Upper lobe of left lung (tissue), 4 donors: Measurements from ENCODE around the gene MASP2.

Experiments
- CTCF ChIP-seq, 6 experiments: fragments of 450-650 bp in 4 of 6; fragments of 200-600 bp in 2 of 6; sonication (generic) in 2 of 6; IDR thresholded peaks; one replicate each; pipeline ENCODE4 v1.5.1; 2016 to 2019; ENCODE audit warnings: antibody characterized with exemption in 6 of 6
- POLR2A ChIP-seq, 4 donors: fragments of 450-650 bp; IDR thresholded peaks; one replicate each; pipeline ENCODE4 v1.5.1; 2016 to 2017; ENCODE audit warnings: antibody characterized with exemption in 4 of 4, mild to moderate bottlenecking in 2 of 4

DNA sequence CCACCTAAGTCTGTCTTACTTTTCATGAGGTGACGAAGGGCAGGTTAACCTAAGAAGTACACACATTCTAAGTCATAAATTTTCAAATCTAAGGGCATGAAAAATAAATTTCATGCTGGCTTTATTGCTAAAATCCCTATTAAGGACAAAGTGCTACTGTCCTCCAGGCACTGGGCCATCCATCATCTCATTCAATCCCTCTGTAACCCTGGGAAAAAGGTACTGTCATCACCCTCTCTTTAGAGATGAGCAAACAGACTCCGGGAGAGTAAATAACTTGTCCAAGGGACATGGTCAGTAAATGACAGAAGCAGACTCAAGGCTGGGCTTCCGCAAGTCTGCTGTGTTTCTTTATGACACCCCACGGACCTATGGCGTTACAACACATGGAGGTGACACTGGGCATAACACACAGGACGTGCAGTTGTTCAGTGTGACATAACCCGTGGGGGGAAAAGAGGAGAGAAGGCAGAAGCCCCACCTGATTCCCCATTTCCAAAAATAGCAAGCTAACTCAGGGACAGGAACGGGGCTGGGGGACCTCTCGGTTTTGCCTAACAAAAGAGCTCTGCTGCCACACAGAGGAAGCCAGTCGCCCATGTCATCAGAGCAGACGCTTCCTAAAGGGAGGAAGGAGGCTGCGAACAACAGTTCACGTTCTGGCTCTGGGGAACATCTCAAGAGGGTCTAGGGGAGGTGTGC is 25.3 kb upstream of the MASP2 start:
- TF ChIP-seq CTCF (IDR thresholded peaks at IDR 0.05) (no peak), POLR2A (IDR thresholded peaks at IDR 0.05) (no peak)
